ENCODE results near the gene IFIT3. TPM values are rescaled to one million over a fixed set of nuclear protein-coding genes. Genes with fewer than 3 reads are reported as not detected.
"Not testable (repeated sequence)": the region's sequence is repeated elsewhere in the genome, so short reads cannot be mapped to it uniquely, and the experiment has no call there.

Gene IFIT3
- total and polyA plus RNA-seq, 2 experiments from 2014 or later = 10.4 to 10.9 TPM

DNA sequence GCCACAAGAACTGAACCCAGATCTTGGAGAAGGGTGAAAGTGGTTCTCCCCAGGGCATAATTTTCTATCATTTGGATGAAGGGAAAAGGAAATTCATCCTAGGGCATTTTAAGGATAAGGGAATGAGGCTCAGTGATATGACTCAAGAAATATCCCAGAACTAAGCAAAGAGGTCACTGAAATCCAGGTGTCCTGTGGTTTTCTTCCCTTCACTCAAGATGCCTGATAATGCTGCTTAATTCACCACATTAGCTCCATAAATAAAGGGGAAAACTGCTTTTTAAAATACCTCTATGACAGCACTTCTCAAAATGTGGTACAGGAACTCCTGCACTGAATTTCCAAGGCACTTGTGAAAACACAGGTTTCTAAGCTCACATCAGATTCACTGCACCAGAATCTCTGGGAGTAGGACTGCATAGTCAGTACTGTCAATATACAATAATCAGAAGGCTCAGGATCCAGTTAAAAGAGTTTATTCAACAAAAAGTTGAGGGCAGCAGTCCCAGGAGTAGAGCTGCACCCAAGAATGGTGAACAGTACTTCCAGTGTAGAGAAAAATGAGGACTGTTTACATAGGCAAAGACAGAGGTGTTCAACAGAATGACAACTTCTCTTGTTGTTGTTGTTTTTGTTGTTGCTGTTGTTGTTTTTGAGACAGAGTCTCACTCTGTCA lies 2.9 kb downstream of the IFIT3 start:
- in situ Hi-C loops (cut with MboI) = no loop called here
- DNase-seq = no peak
- H3K9ac ChIP-seq = no peak overlapping the region
- H3K27me3 ChIP-seq (replicated peaks; ENCODE audit: insufficient read depth) = no peaks in the 10 kb centered on the region
- no peaks in the 10 kb centered on the region for H4K20me1 ChIP-seq (ENCODE audit: insufficient read depth)
- no peak overlapping the region for H3K4me3 ChIP-seq
- TF ChIP-seq EZH2phosphoT487 (IDR thresholded peaks at IDR 0.05; ENCODE audit: insufficient read depth, low read depth) (no peak), EZH2 (IDR thresholded peaks at IDR 0.05; ENCODE audit: insufficient read depth, poor library complexity, severe bottlenecking) (no peak)
- no peak overlapping the region for H3K4me2 ChIP-seq (ENCODE audit: unreplicated experiment)
- peaks cover 45% of the 10 kb centered on the region for H3K4me1 ChIP-seq (ENCODE audit: insufficient read depth)
- no peaks in the 10 kb centered on the region for H3K9me3 ChIP-seq (ENCODE audit: low read depth)
- no peaks in the 10 kb centered on the region for H3K9me2 ChIP-seq (ENCODE audit: insufficient read depth)
- H3K27ac ChIP-seq = no peak overlapping the region
- H2AFZ ChIP-seq = no peak overlapping the region
- H3K79me2 ChIP-seq (ENCODE audit: insufficient read depth) = peaks cover 57% of the 10 kb centered on the region
- no peaks in the 10 kb centered on the region for H3K36me3 ChIP-seq (ENCODE audit: low read depth)
- H3F3A ChIP-seq (ENCODE audit: insufficient read depth) = peaks cover 49% of the 10 kb centered on the region

DNA sequence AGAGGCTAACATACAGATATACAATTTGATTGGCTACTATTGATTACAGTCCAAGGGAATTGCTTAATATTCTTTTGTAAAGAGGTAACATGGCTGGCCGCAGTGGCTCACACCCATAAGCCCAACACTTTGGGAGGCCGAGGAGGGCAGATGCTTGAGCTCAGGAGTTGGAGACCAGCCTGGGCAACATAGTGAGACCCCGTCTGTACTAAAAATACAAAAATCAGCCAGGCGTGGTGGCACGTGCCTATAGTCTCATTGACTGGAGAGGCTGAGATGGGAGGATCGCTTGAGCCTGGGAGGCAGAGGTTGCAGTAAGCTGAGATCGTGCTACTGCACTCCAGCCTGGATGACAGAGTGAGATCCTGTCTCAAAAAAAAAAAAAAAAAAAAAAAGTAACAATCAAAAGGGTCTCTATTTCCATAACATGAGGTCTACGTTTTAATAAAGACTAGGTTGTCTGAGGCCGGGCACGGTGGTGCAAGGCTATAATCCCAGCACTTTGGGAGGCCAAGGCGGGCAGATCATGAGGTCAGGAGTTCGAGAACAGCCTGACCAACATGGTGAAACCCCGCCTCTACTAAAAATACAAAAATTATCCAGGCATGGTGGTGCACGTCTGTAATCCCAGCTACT lies 3.8 kb downstream of the IFIT3 start:
- Histone ChIP-seq H3K4me1 (ENCODE audit: insufficient read depth) (peaks cover 40% of the 10 kb centered on the region), H3K79me2 (ENCODE audit: insufficient read depth) (peaks cover 64% of the 10 kb centered on the region), H3K27ac (peak overlapping the region; percentile 83), H2AFZ (peak overlapping the region; percentile 94), H3K4me2 (ENCODE audit: unreplicated experiment) (peak overlapping the region; percentile 100), H3K4me3 (peak overlapping the region; percentile 79), H3F3A (ENCODE audit: insufficient read depth) (peaks cover 43% of the 10 kb centered on the region), H3K9ac (peak overlapping the region; percentile 81)
- DNase-seq; H3K27me3 ChIP-seq (replicated peaks; ENCODE audit: insufficient read depth); H3K36me3 ChIP-seq (ENCODE audit: low read depth); in situ Hi-C loops (cut with MboI); H4K20me1 ChIP-seq (ENCODE audit: insufficient read depth); H3K9me3 ChIP-seq (ENCODE audit: low read depth); H3K9me2 ChIP-seq (ENCODE audit: insufficient read depth): not testable (repeated sequence)
- WGBS, 2 experiments (ENCODE audit: low coverage in 1 of 2, low lambda C conversion rate in 2 of 2, missing lambda C conversion rate in 2 of 2) = 67% methylated on average over 14 of the region's 14 CpGs

DNA sequence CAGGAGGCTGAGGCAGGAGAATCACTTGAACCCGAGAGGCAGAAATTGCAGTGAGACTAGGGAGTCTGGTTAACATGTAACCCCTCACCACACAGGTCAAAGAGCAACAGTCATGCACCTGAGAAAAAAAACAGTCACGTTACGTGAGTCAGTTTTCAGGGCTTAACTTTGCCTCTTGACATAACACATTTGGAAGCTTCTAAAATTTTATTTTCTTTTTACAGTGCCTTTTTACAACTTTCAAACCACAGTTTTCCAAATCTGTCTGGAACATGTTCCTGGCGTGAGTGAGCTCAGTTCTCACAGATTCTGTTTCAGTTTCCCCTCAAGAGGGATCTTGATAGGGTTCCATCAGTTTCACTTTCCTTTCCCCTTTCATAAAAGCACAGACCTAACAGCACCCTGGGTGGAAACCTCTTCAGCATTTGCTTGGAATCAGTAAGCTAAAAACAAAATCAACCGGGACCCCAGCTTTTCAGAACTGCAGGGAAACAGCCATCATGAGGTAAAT lies 4.4 kb downstream of the IFIT3 start:
- H3K9me3 ChIP-seq (ENCODE audit: low read depth) = no peaks in the 10 kb centered on the region
- H3K9ac ChIP-seq = peak overlapping the region; percentile 81
- in situ Hi-C loops (cut with MboI) = no loop called here
- H3K9me2 ChIP-seq (ENCODE audit: insufficient read depth) = no peaks in the 10 kb centered on the region
- H3K4me3 ChIP-seq = peak overlapping the region; percentile 79
- H3K27ac ChIP-seq = peak overlapping the region; percentile 83
- H3K4me2 ChIP-seq (ENCODE audit: unreplicated experiment) = peak overlapping the region; percentile 100
- DNase-seq = peak; percentile 75
- H3K27me3 ChIP-seq (replicated peaks; ENCODE audit: insufficient read depth) = no peaks in the 10 kb centered on the region
- peaks cover 34% of the 10 kb centered on the region for H3K4me1 ChIP-seq (ENCODE audit: insufficient read depth)
- no peak for TF ChIP-seq EZH2phosphoT487 (IDR thresholded peaks at IDR 0.05; ENCODE audit: insufficient read depth, low read depth)
- TF ChIP-seq EZH2 (IDR thresholded peaks at IDR 0.05; ENCODE audit: insufficient read depth, poor library complexity, severe bottlenecking) = no peak
- H3K36me3 ChIP-seq (ENCODE audit: low read depth) = no peaks in the 10 kb centered on the region
- peaks cover 37% of the 10 kb centered on the region for H3F3A ChIP-seq (ENCODE audit: insufficient read depth)
- H2AFZ ChIP-seq = peak overlapping the region; percentile 94
- no peaks in the 10 kb centered on the region for H4K20me1 ChIP-seq (ENCODE audit: insufficient read depth)
- WGBS, 2 experiments (ENCODE audit: low coverage in 1 of 2, low lambda C conversion rate in 2 of 2, missing lambda C conversion rate in 2 of 2) = 1 to 6% methylated on average over 5 of the region's 5 CpGs
- H3K79me2 ChIP-seq (ENCODE audit: insufficient read depth) = peaks cover 64% of the 10 kb centered on the region

DNA sequence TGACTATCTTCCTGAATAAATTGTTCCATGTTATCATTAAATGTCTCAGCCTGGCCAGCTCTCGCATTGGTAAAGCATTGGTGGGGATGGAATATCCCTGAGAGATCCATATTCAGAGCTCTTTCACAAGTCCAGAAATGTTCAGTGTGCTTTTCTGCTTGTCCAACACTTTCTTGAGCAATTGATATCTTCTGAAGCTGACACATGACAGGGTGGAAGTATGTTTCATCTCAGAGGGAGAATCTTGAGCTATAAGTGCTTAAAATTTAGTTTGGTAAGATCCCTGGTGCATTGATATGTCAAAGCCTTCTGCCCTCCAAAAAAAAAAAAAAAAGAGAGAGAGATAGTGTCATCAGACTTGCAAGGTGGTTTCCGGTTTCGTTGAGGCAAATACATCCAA lies 7.4 kb downstream of the IFIT3 start:
- H2AFZ ChIP-seq = no peak overlapping the region
- H3K9me2 ChIP-seq (ENCODE audit: insufficient read depth) = no peaks in the 10 kb centered on the region
- H3K79me2 ChIP-seq (ENCODE audit: insufficient read depth) = peaks cover 51% of the 10 kb centered on the region
- H3F3A ChIP-seq (ENCODE audit: insufficient read depth) = peaks cover 18% of the 10 kb centered on the region
- H4K20me1 ChIP-seq (ENCODE audit: insufficient read depth) = no peaks in the 10 kb centered on the region
- H3K36me3 ChIP-seq (ENCODE audit: low read depth) = 0 out of 2 replicates have a peak, but pooled peaks cover 9% of the 10 kb centered on the region
- H3K4me3 ChIP-seq = no peak overlapping the region
- 97 to 98% methylated on average over 3 of the region's 3 CpGs for WGBS, 2 experiments (ENCODE audit: low coverage in 1 of 2, low lambda C conversion rate in 2 of 2, missing lambda C conversion rate in 2 of 2)
- TF ChIP-seq EZH2phosphoT487 (IDR thresholded peaks at IDR 0.05; ENCODE audit: insufficient read depth, low read depth) (no peak), EZH2 (IDR thresholded peaks at IDR 0.05; ENCODE audit: insufficient read depth, poor library complexity, severe bottlenecking) (no peak)
- no peak overlapping the region for H3K9ac ChIP-seq
- DNase-seq = no peak
- in situ Hi-C loops (cut with MboI) = no loop called here
- no peaks in the 10 kb centered on the region for H3K9me3 ChIP-seq (ENCODE audit: low read depth)
- no peaks in the 10 kb centered on the region for H3K27me3 ChIP-seq (replicated peaks; ENCODE audit: insufficient read depth)
- peaks cover 28% of the 10 kb centered on the region for H3K4me1 ChIP-seq (ENCODE audit: insufficient read depth)
- no peak overlapping the region for H3K4me2 ChIP-seq (ENCODE audit: unreplicated experiment)
- no peak overlapping the region for H3K27ac ChIP-seq
